Activated CD4-positive, alpha-beta T cell treated with anti-CD3 and anti-CD28 coated beads, Interleukin-2, Interleukin-4, amounts not matched to agents 100 ng/mL and 50 ng/mL, durations not matched to agents 16 hours and 8 hours (primary cell): Measurements from ENCODE around the gene GRIK5.

Experiments used
- DNase-seq: peaks from one replicate; pipeline ENCODE4 v3.0.0-alpha.2; 2020; ENCODE audit warnings: low spot score

GRIK5 gene

DNA sequence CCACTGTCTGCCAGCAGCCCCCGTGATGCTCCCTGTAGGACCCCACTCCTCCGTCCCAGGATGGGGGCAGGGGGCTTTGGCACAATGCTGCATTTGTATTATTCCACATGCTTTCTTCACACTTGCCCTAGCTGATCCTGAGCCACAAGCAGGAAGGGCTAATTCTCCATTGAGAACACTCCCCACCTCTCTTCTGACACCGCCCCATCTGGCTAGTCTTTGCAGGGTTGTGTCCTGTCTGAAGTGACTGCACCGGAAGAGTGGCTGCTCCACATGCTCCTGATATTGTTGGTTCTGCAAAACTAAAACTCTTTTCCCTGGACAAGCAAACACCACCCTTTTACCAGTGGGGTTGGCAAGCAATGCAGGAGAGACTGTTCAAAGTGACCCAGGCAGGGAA is 23.9 kb upstream of the GRIK5 start:
- no peak for DNase-seq

DNA sequence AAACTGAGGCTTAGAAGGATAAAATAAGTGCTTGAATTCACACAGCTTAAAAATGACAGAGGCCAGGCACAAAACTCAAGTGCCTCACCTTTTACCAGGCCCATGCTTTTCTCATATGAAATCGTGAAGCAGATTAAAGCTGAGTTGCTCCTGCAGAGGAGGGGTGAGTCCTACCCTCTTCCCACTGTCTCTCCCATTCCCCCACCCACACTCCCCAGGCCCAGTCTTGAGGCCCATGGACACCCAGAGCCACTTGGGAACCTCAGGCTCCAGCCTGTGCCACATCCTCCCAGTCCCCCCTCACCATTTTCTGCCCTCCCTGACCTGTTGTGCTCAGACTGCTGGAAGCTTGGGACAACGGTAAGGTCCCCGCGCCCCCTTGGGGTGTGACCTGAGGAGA is 23.5 kb upstream of the GRIK5 start:
- no peak for DNase-seq

DNA sequence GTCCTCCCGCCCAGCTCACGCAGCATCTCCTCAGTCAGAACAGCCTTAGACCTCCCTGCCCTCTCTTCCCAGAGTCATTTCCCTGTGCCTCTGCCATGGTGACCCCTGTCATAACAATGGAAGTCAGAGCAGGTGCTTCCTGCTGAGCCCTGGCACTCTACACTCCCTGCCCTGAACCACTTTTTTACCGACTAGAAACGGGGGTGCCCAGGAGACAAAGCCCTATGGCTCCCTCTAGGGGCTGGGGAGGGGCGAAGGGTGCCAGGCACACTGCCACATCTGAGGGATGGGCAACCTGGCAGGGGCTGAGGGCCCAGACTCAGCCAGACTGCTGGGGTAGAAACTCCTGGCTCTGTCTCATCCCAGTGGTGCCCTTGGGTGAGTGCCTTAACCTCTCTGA is 22.3 kb upstream of the GRIK5 start:
- peak; percentile 63 for DNase-seq

DNA sequence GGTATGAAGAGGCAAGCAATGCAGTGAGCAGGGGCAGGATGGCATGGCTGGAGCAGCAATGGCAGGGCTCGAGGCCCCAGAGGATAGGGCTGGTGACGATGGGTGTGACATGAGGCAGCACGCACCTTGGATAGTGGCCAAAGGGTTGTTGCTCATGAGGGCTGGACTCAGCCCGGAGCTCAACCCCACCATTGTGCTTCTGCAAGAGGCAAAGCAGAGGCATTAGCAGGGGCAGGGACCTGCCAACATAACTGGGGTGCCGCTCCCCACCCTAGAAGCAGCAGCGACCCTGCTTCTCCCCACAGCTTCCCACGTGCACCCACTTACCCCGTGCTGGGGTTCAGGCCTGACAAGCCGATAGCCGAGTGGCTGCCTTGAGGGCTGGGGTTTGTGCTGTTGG is 21.7 kb upstream of the GRIK5 start:
- DNase-seq, result no peak

DNA sequence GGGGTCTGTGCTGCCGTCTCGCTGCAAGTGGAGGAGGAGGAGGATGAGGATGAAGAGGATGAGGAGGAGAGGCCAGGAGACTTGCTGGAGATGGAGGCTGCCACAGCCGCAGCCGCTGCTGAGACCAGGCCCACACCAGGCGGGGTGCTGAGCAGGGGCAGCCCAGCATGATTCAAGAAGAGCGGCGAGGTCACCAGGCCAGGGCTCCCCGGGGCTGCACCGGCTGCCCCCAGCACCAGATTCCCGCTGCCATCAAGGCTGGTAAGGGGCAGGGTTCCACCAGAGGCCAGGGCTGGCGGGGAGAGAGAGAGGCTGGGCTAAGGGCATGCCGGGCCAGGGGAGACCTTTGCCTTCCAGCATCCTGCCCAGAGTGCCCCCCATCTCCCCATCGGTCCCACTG is 21.3 kb upstream of the GRIK5 start:
- no peak for DNase-seq

DNA sequence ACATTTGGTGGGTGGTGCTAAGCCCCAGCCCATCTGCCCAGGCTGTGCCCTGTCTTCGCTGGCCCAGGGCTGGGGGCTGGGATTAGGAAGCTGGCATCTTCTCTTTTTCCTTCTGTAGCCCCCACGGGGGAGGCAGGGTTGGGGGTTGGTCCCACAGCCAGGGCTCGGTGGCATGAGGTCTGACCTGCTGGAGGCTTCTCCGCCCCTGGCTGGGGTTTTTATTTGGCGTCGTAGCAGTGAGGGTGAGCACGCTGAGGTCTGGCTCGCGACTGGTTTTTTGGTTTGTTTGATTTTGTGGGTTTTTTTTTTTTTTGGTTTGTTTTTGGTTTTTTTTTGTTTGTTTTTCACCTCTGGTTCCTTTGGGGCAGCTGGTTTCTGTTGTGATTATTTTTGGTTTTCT is 20.7 kb upstream of the GRIK5 start:
- no peak for DNase-seq

DNA sequence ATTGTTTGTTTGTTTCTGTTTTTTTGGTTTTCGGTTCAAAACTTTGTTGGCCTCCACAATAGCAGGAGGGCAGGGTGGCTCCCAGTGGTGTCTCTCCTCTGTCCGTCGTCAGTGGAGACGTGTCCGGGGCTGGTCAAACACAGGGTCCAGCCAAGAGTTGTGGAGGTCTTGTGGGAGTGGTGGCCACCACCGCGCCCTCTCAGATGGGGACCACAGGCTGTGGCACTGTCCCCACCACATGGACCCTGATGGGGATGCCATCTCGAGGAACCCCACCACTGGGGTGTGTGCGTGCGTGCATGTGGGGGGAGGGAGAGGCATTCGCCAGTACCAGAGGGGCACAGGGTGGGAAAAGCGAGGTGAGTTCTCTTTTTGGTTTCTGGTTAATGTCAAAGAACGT is 19.8 kb upstream of the GRIK5 start:
- DNase-seq, result no peak

DNA sequence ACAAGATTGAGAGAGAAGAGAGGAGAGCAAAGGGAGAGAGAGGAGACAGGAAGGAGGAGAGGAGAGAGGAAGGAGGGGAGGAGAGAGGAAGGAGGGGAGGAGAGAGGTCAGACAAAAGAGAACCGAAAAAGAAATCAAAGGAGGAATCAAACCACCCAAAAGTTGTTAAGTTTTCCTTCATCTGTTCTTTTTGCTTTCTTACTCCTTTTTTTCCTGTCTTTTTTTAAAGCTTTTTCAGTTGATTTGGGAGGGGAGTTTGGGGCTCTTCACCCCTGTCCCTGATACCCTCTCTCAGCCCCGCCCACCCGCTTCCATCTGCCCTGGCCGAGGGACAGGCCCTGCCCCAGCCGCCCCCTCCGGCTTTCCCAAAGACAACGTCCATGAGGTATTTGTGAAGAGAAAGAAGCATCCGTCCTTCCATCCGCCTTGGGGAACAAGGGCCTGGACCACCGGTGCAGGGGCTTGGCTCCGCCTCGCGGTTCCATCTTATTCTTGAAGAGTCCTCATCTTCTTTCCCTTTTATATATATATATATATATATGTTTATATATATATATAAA is 19.3 kb upstream of the GRIK5 start:
- DNase-seq, result no peak

DNA sequence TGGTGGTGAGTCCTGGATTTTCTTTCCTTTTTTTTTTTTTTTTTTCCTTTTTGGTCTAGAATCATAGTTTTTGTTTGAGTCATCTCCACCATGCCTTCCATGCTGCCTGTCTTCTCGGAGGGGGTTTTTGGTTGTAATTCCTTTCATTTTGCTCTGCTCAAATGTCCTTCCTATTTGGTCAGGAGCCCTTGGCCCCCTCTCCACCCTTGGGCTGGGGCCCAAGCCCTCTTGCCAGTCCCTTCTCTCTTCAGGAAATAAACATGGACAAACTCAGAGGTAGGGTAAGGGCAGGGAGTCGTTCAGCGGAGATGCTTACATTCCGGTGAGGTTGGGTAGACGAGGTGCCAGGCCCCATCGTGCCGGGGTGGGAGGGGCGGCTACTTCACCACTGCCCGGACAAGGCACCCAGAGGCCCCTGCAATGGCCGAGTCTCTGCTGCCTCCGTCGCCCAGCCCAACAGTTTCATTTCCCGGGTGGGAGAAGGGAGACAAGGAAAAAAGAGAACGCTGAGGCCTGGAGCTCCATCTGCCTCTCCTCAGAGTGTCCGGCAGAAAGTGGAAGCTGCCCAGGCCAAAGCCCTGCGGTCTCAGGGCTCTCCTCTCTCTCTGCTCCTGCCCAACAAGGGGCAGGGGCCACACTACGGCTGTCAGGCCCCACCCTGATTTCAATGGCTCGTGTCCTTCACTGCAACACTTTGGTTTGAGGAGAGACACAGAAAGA is 18.6 kb upstream of the GRIK5 start:
- no peak for DNase-seq

DNA sequence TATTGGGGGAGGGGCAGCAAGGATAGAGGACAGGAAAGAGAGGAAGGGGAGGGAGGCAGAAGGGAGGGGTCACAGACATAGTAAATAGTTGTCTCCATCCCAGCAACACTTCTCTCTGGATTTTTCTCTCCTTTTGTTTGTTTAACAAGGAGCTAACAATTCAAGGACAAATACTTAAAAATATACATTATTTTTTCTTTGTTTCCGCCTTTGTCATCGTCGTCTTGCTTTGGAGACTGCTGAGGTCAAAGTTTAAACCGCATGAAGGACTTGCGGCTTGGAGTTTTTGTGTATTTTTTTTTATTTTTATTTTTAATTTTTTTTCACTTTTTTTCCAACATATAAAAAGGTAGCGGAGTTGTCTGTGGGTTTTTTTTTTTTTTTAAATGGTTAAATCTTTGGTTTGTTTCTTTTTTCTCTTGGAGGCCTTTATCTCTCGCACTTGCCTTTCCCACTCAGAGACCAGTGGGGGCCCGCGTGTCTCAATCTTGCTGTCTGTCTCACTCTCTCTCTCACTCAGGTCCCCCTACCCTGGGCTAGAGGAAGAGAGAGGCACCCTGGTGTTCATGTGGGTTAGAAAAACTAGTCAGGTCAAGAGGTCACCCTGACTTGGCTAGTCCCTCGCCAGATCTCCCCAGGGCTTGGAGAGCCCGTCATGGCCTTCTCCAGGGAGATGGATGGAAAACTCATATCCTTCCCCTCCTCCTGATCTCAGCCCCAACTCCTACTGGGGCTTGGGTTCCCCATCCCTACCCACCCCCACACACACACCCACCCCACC is 17.0 kb upstream of the GRIK5 start:
- DNase-seq, result no peak

DNA sequence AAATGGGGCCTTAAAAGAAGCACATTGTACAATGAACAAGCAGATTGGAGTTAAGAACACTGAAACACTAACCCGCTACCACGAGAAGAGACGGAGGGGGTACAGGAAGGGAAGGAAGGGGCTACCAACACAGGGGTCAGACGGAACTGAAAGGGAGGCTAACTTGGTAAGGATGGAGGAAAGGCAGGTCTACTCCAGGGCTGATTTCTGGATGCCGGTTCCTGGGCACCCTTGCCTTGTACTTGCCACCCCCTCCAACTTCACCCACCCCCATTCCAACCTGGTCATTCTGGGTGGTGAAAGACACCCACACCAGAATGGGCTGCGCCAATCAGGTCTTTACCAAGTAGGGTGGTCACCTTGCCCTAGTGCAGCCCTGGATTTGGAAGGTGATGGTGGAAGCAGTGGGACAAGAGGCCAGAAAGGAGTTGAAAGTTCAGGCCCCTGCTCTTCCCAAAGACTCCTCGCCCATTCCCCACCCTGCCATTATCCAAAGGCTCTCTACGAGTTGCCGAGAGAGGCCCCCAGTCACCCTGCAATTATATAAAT is 16.3 kb upstream of the GRIK5 start:
- no peak for DNase-seq

DNA sequence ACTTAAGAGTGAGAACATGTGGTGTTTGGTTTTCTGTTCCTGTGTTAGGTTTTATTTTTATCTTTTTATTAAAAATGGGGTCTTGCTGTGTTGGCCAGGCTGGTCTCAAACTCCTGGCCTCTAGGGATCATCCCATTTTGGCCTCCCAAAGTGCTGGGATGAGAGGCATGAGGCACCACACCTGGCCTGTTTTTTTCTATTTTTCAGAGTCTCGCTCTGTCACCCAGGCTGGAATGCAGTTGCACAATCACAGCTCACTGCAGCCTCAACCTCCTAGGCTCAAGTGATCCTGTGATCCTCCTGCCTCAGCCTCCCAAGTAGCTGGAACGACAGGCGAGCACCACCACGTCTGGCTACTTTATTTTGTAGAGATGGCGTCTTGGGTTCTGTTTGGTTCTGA is 13.5 kb upstream of the GRIK5 start:
- DNase-seq, result no peak

DNA sequence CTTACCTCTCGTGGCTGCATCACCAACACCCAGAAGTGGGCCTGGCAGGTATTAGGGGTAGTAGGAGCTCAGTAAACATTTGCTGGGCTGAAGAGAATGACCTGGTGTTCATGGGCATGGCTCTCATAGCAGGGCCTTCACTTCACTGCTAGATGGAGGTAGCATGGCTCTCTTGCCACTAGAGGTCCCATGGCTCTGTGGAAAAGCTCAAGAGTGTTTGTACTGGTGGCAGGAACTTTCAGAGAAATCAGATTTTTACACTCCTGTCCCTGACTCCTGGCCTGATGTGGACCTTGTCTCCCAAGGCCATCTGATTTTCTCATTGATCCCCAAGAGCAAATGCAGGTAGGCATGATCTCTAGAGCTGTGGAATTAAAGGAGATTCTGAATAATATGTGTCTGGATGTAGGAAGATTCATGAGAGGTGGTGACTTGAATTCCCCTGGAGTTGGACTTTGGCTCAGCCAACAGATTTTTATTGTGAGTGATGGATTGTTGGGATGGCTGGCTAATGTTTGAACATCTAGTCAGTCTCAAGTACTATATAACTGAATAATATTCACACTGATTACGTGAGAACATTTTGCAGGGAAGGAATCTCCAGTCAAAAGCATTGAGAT is 11.7 kb upstream of the GRIK5 start:
- DNase-seq, result peak; percentile 23

DNA sequence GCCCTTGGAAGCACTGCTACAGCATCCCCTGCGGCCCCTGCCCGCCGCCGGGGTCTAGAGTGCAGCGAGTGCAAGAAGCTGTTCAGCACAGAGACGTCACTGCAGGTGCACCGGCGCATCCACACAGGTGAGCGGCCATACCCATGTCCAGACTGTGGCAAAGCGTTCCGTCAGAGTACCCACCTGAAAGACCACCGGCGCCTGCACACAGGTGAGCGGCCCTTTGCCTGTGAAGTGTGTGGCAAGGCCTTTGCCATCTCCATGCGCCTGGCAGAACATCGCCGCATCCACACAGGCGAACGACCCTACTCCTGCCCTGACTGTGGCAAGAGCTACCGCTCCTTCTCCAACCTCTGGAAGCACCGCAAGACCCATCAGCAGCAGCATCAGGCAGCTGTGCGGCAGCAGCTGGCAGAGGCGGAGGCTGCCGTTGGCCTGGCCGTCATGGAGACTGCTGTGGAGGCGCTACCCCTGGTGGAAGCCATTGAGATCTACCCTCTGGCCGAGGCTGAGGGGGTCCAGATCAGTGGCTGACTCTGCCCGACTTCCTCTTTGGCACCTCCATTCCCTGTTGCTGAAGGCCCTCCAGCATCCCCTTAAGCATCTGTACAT is 10.9 kb upstream of the GRIK5 start:
- no peak for DNase-seq

DNA sequence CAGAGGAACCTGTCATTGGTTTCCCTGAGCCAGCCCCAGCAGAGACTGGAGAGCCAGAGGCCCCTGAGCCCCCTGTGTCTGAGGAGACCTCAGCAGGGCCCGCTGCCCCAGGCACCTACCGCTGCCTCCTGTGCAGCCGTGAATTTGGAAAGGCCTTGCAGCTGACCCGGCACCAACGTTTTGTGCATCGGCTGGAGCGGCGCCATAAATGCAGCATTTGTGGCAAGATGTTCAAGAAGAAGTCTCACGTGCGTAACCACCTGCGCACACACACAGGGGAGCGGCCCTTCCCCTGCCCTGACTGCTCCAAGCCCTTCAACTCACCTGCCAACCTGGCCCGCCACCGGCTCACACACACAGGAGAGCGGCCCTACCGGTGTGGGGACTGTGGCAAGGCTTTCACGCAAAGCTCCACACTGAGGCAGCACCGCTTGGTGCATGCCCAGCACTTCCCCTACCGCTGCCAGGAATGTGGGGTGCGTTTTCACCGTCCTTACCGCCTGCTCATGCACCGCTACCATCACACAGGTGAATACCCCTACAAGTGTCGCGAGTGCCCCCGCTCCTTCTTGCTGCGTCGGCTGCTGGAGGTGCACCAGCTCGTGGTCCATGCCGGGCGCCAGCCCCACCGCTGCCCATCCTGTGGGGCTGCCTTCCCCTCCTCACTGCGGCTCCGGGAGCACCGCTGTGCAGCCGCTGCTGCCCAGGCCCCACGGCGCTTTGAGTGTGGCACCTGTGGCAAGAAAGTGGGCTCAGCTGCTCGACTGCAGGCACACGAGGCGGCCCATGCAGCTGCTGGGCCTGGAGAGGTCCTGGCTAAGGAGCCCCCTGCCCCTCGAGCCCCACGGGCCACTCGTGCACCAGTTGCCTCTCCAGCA is 10.1 kb upstream of the GRIK5 start:
- no peak for DNase-seq

DNA sequence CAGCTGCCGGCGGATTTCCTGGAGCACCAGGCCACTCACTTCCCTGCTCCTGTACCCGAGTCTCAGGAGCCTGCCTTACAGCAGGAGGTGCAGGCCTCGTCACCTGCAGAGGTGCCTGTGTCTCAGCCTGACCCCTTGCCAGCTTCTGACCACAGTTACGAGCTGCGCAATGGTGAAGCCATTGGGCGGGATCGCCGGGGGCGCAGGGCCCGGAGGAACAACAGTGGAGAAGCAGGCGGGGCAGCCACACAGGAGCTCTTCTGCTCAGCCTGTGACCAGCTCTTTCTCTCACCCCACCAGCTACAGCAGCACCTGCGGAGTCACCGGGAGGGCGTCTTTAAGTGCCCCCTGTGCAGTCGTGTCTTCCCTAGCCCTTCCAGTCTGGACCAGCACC is 9.3 kb upstream of the GRIK5 start:
- no peak for DNase-seq

DNA sequence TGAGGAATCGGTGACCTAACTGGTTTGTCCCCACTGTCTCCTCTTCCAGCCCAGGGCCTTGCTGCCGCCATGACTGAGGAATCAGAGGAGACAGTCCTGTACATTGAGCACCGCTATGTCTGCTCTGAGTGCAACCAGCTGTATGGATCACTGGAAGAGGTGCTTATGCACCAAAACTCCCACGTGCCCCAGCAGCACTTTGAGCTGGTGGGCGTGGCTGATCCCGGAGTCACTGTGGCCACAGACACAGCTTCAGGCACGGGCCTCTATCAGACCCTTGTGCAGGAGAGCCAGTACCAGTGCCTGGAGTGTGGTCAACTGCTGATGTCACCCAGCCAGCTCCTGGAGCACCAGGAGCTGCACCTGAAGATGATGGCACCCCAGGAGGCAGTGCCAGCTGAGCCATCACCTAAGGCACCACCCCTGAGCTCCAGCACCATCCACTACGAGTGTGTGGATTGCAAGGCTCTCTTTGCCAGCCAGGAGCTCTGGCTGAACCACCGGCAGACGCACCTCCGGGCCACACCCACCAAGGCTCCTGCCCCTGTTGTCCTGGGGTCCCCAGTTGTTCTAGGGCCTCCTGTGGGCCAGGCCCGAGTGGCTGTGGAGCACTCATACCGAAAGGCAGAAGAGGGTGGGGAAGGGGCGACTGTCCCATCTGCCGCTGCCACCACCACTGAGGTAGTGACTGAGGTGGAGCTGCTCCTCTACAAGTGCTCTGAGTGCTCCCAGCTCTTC is 8.7 kb upstream of the GRIK5 start:
- DNase-seq, result no peak

DNA sequence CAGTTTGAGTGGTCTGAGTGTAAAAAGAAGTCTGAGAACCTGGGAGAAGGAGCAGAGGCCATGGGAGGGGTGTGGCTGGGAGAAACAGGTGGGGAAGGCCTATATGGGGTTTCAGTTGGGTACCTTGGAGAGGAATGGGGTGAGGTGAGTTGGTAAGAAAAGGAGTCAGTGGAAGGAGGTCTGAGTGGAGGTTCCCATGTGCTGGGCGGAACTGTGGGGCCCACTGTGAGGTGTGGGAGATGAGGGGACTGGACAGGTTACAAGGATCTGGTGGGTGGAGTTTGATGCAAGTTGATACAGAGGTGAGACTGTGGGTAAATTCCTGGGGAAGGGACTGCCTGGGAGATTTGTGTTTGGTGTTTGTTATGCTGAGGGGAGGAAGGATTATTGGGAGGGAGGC is 8.1 kb upstream of the GRIK5 start:
- no peak for DNase-seq

DNA sequence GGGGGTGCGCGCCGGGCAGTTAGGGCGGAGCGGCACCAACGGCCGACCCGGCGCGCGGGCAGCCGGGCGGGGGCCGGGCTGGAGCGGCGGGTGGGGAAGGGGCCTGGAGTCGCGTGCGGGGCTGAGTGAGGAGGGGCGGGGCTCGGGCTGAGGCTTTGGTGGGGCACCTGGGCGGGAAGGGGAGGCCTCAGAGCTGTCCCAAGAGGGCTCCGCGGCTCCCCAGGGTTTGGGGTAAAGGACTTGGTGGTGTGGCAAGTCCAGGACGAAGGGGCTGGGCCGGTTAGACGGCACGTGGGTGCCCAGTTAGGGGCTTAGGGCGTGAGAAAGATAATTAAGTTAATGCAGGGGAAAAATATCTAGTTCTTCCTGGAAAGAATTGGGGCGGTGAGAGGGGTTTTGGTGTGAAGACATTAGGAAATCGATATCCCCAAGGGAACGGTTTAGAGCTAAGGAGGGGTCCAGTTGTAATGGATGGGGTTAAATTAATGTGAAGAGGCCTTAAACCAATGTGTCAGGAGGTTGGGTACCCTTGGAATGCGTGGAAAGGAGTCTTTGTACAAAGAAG is 6.5 kb upstream of the GRIK5 start:
- DNase-seq, result no peak
